ENCODE measurements around the gene CDK14.

DNA sequence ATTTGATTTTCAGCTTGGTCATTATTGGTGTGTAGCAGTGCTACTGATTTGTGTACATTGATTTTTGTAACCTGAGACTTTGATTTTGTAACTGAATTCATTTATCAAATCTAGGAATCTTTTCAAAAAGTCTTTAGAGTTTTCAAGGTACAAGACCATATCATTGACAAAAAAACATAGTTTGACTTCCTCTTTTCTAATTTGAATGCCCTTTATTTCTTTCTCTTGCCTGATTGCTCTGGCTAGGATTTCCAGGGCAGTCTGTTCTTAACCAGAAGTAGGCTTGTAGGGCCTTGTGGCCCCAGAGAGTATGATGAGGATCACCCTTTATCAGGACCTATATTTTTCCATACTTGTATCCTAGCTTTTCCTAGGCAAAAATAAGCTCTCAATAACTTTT lies 433.6 kb downstream of the CDK14 start:
- TF ChIP-seq, protein P1, sequence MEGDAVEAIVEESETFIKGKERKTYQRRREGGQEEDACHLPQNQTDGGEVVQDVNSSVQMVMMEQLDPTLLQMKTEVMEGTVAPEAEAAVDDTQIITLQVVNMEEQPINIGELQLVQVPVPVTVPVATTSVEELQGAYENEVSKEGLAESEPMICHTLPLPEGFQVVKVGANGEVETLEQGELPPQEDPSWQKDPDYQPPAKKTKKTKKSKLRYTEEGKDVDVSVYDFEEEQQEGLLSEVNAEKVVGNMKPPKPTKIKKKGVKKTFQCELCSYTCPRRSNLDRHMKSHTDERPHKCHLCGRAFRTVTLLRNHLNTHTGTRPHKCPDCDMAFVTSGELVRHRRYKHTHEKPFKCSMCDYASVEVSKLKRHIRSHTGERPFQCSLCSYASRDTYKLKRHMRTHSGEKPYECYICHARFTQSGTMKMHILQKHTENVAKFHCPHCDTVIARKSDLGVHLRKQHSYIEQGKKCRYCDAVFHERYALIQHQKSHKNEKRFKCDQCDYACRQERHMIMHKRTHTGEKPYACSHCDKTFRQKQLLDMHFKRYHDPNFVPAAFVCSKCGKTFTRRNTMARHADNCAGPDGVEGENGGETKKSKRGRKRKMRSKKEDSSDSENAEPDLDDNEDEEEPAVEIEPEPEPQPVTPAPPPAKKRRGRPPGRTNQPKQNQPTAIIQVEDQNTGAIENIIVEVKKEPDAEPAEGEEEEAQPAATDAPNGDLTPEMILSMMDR (IDR thresholded peaks at IDR 0.05): no peak
- TF ChIP-seq POLR2A (IDR thresholded peaks at IDR 0.05): no peak

Data from heart left ventricle (tissue), 13 donors.